Measurements from ENCODE around the gene CDKAL1.
A peak's percentile ranks its signal among the peaks of the same experiment; 100 is the strongest.

CDKAL1 gene

GRCh38 chr6:20775981-20776380 lies 241.7 kb downstream of the CDKAL1 start:
- 0 out of 2 replicates have a peak, but pooled peaks cover 2% of the 10 kb centered on the region for H3K36me3 ChIP-seq (ENCODE audit: insufficient read depth, low read length)
- H3K9ac ChIP-seq (ENCODE audit: low read depth, low read length) = no peak overlapping the region
- H3K27me3 ChIP-seq (ENCODE audit: insufficient read depth, low read length, poor library complexity) = no peaks in the 10 kb centered on the region
- H4K20me1 ChIP-seq (ENCODE audit: insufficient read depth, low read length) = no peaks in the 10 kb centered on the region
- H3K4me2 ChIP-seq (ENCODE audit: insufficient read depth, low read length) = no peak overlapping the region
- no peak for TF ChIP-seq EZH2 (IDR thresholded peaks at IDR 0.05; ENCODE audit: borderline replicate concordance, low read depth, low read length, severe bottlenecking)
- TF ChIP-seq, protein P1, sequence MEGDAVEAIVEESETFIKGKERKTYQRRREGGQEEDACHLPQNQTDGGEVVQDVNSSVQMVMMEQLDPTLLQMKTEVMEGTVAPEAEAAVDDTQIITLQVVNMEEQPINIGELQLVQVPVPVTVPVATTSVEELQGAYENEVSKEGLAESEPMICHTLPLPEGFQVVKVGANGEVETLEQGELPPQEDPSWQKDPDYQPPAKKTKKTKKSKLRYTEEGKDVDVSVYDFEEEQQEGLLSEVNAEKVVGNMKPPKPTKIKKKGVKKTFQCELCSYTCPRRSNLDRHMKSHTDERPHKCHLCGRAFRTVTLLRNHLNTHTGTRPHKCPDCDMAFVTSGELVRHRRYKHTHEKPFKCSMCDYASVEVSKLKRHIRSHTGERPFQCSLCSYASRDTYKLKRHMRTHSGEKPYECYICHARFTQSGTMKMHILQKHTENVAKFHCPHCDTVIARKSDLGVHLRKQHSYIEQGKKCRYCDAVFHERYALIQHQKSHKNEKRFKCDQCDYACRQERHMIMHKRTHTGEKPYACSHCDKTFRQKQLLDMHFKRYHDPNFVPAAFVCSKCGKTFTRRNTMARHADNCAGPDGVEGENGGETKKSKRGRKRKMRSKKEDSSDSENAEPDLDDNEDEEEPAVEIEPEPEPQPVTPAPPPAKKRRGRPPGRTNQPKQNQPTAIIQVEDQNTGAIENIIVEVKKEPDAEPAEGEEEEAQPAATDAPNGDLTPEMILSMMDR (IDR thresholded peaks at IDR 0.05; ENCODE audit: borderline replicate concordance, extremely low read depth, low read length, poor library complexity, severe bottlenecking) = no peak
- no peak overlapping the region for H2AFZ ChIP-seq (ENCODE audit: low read depth, low read length)
- H3K4me1 ChIP-seq (ENCODE audit: insufficient read depth, low read length) = peaks cover 6% of the 10 kb centered on the region; the same call in 1 of the 2 replicates
- H3K79me2 ChIP-seq (ENCODE audit: insufficient read depth, low read length) = no peaks in the 10 kb centered on the region
- no peak for DNase-seq
- no peak for ATAC-seq (ENCODE audit: insufficient read depth, low read depth)
- H3K27ac ChIP-seq (ENCODE audit: low read length) = no peak overlapping the region
- no peaks in the 10 kb centered on the region for H3K9me3 ChIP-seq (ENCODE audit: insufficient read depth, low read length, severe bottlenecking)
- no peak overlapping the region for H3K4me3 ChIP-seq (ENCODE audit: low read depth in 1 of 2, low read length in 2 of 2)

DNA sequence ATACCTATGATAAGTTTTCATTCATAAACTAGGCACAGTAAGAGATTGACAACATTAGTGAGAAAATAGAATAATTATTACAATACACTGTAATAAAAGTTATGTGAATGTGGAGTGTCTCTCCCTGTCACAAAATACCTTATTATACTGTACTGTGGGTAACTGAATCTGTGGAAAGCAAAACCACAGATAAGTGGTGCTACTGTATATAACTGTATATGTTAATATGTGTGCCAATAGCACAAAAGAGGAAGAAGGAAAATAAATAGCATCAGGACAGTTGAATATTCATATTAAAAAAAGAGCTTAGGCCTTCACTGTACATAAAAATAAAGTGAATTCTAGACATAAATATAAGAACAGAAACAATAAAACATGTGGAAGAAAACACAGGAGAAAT lies 243.5 kb downstream of the CDKAL1 start:
- Histone ChIP-seq H3K9ac (ENCODE audit: low read depth, low read length) (no peak overlapping the region), H2AFZ (ENCODE audit: low read depth, low read length) (no peak overlapping the region), H3K9me3 (ENCODE audit: insufficient read depth, low read length, severe bottlenecking) (no peaks in the 10 kb centered on the region), H3K4me3 (ENCODE audit: low read depth in 1 of 2, low read length in 2 of 2) (no peak overlapping the region), H3K4me2 (ENCODE audit: insufficient read depth, low read length) (no peak overlapping the region), H3K36me3 (ENCODE audit: insufficient read depth, low read length) (peaks cover 12% of the 10 kb centered on the region; the same call in 1 of the 2 replicates), H3K27me3 (ENCODE audit: insufficient read depth, low read length, poor library complexity) (no peaks in the 10 kb centered on the region), H3K27ac (ENCODE audit: low read length) (no peak overlapping the region), H3K79me2 (ENCODE audit: insufficient read depth, low read length) (no peaks in the 10 kb centered on the region), H4K20me1 (ENCODE audit: insufficient read depth, low read length) (no peaks in the 10 kb centered on the region), H3K4me1 (ENCODE audit: insufficient read depth, low read length) (peaks cover 6% of the 10 kb centered on the region; the same call in 1 of the 2 replicates)
- 0 out of 3 replicates have a peak, but pooled peaks have one; percentile 42 for ATAC-seq (ENCODE audit: insufficient read depth, low read depth)
- DNase-seq = no peak
- TF ChIP-seq, protein P1 (IDR thresholded peaks at IDR 0.05; ENCODE audit: borderline replicate concordance, extremely low read depth, low read length, poor library complexity, severe bottlenecking) = no peak
- no peak for TF ChIP-seq EZH2 (IDR thresholded peaks at IDR 0.05; ENCODE audit: borderline replicate concordance, low read depth, low read length, severe bottlenecking)

- ATAC-seq (ENCODE audit: insufficient read depth, low read depth) = no peak
- H2AFZ ChIP-seq (ENCODE audit: low read depth, low read length) = no peak overlapping the region
- no peaks in the 10 kb centered on the region for H3K9me3 ChIP-seq (ENCODE audit: insufficient read depth, low read length, severe bottlenecking)
- H3K4me1 ChIP-seq (ENCODE audit: insufficient read depth, low read length) = peaks cover 6% of the 10 kb centered on the region; the same call in 1 of the 2 replicates
- peaks cover 16% of the 10 kb centered on the region for H3K36me3 ChIP-seq (ENCODE audit: insufficient read depth, low read length)
- no peak overlapping the region for H3K27ac ChIP-seq (ENCODE audit: low read length)
- H3K9ac ChIP-seq (ENCODE audit: low read depth, low read length) = no peak overlapping the region
- no peak overlapping the region for H3K4me3 ChIP-seq (ENCODE audit: low read depth in 1 of 2, low read length in 2 of 2)
- no peaks in the 10 kb centered on the region for H3K79me2 ChIP-seq (ENCODE audit: insufficient read depth, low read length)
- no peak overlapping the region for H3K4me2 ChIP-seq (ENCODE audit: insufficient read depth, low read length)
- no peak for TF ChIP-seq EZH2 (IDR thresholded peaks at IDR 0.05; ENCODE audit: borderline replicate concordance, low read depth, low read length, severe bottlenecking)
- TF ChIP-seq, protein P1 (IDR thresholded peaks at IDR 0.05; ENCODE audit: borderline replicate concordance, extremely low read depth, low read length, poor library complexity, severe bottlenecking) = no peak
- no peaks in the 10 kb centered on the region for H3K27me3 ChIP-seq (ENCODE audit: insufficient read depth, low read length, poor library complexity)
- H4K20me1 ChIP-seq (ENCODE audit: insufficient read depth, low read length) = no peaks in the 10 kb centered on the region
- no peak for DNase-seq
Observed at GRCh38 chr6:20778459-20778858, 244.2 kb downstream of the CDKAL1 start.

Data from DND-41 (cell line).